Mucosa of rectum (tissue), 2 donors: ENCODE results near the gene RBBP8NL.
"Not testable (repeated sequence)": the region's sequence is repeated elsewhere in the genome, so short reads cannot be mapped to it uniquely, and the experiment has no call there.

ENCODE experiments used
- H3K27ac ChIP-seq, 2 donors: one replicate each; pipeline ENCODE4 v1.7.0; 2013; ENCODE audit warnings: inconsistent platforms in 2 of 2, low read depth in 2 of 2, low read length in 2 of 2
- H3K27me3 ChIP-seq, 2 donors: one replicate each; pipeline ENCODE4 v1.7.0; 2013; ENCODE audit warnings: low read length in 2 of 2; ENCODE audit not compliant: control insufficient read depth in 2 of 2, insufficient read depth in 2 of 2
- H3K36me3 ChIP-seq, 2 donors: one replicate each; pipeline ENCODE4 v1.7.0; 2013; ENCODE audit warnings: low read length in 2 of 2; ENCODE audit not compliant: control insufficient read depth in 2 of 2, insufficient read depth in 2 of 2
- H3K4me1 ChIP-seq, 2 donors: one replicate each; pipeline ENCODE4 v1.7.0; 2013; ENCODE audit warnings: low read length in 2 of 2, mild to moderate bottlenecking in 1 of 2; ENCODE audit not compliant: control insufficient read depth in 2 of 2, insufficient read depth in 2 of 2
- H3K4me3 ChIP-seq, 2 donors: one replicate each; pipeline ENCODE4 v1.7.0; 2013; ENCODE audit warnings: low read length in 2 of 2
- H3K9ac ChIP-seq, 2 donors: one replicate each; pipeline ENCODE4 v1.7.0; 2013; ENCODE audit warnings: low read length in 2 of 2, low read depth in 1 of 2, mild to moderate bottlenecking in 1 of 2
- H3K9me3 ChIP-seq, 2 donors: one replicate each; pipeline ENCODE4 v1.7.0; 2013; ENCODE audit warnings: low read length in 2 of 2; ENCODE audit not compliant: control insufficient read depth in 2 of 2
- donor health status: healthy.
- donor health status: Normal muscosa, but diverticular disease.

RBBP8NL gene

GRCh38 chr20:62429455-62430310 is 2.3 kb upstream of the RBBP8NL start:
- Histone ChIP-seq H3K36me3 (no peaks in the 10 kb centered on the region), H3K9ac (peak overlapping the region in 1 of 2 donors; percentile 7), H3K9me3 (no peaks in the 10 kb centered on the region), H3K27me3 (peaks cover 0 to 5% of the 10 kb centered on the region in 2 donors), H3K4me3 (no peak overlapping the region), H3K27ac (no peak overlapping the region), H3K4me1 (peaks cover 18 to 54% of the 10 kb centered on the region in 2 donors)

DNA sequence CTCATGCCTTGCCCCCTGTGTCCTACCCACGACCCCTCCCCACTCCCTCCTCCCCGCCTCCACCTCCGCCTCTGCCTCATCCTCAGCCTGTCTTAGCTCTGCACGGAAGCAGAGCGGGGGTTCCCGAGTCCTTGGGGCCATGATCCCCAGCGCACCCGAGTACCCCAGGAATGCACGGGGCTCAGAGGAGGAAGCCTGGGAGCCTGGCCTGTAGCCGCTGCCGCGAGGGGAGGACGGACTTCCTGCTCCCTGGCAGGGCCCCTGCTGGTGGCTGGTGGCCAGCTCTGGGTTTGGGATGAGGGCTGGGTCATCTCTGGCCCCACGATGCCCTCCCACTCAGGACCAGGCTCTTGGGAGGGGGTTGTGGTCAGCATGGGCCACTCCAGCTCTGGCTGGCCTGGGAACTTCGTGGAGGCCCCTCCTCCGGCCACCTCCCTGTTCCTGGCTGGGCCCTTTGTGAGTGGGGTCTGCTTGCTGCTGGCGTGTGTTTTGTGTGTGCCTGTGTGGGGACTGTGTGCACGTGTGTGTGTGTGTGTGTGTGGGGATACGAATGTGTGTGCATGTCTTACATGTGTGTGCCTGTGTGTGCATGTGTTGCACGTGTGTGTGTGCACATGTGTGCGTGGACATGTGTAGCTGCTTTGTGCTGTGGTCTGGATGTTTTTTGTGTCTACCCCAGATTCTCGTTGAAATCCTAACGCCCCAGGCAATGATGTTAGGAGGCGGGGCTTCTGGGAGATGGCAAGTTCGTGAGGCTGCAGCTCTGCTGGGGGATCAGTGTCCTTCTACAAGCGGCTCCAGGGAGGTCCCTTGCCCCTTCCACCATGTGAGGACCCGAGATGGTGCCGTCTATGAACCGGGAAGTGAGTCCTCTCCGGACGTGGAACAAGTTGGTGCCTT is 1.3 kb upstream of the RBBP8NL start:
- H3K4me1 ChIP-seq: peaks cover 18 to 47% of the 10 kb centered on the region in 2 donors
- no peak overlapping the region for H3K27ac ChIP-seq
- H3K9me3 ChIP-seq: no peaks in the 10 kb centered on the region
- no peaks in the 10 kb centered on the region for H3K36me3 ChIP-seq
- no peak overlapping the region for H3K4me3 ChIP-seq
- H3K9ac ChIP-seq: no peak overlapping the region
- H3K27me3 ChIP-seq: no peaks in the 10 kb centered on the region

- Histone ChIP-seq H3K4me3 (no peak overlapping the region), H3K27me3 (no peaks in the 10 kb centered on the region), H3K36me3 (no peaks in the 10 kb centered on the region), H3K9me3 (no peaks in the 10 kb centered on the region), H3K4me1 (peaks cover 18 to 43% of the 10 kb centered on the region in 2 donors), H3K9ac (no peak overlapping the region), H3K27ac (peak overlapping the region; percentile 58 to 71)
Observed at GRCh38 chr20:62428002-62428372, 648 bp upstream of the RBBP8NL start.

- H3K27ac ChIP-seq: peak overlapping the region; percentile 64 to 71
- peaks cover 18 to 43% of the 10 kb centered on the region in 2 donors for H3K4me1 ChIP-seq
- H3K27me3 ChIP-seq: no peaks in the 10 kb centered on the region
- H3K9ac ChIP-seq: peak overlapping the region in 1 of 2 donors; percentile 47
- H3K4me3 ChIP-seq: peak overlapping the region; percentile 26 to 48
- H3K9me3 ChIP-seq: no peaks in the 10 kb centered on the region
- no peaks in the 10 kb centered on the region for H3K36me3 ChIP-seq
Observed at GRCh38 chr20:62426699-62427131, 624 bp downstream of the RBBP8NL start.

DNA sequence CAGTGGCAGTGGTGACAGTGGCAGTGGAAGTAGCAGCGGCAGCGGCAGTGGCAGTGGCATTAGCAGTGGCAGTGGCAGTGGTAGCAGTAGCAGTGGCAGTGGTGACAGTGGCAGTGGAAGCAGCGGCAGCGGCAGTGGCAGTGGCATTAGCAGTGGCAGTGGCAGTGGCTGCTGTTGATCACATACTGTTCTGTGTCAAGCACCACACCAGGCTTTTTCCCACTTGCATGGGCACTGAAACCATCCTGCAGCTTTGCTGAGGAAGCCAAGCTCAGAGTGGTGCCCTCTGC is 1.3 kb downstream of the RBBP8NL start:
- H3K4me3 ChIP-seq, H3K9ac ChIP-seq, H3K36me3 ChIP-seq, H3K27me3 ChIP-seq, H3K27ac ChIP-seq, H3K9me3 ChIP-seq: not testable (repeated sequence)
- peaks cover 18 to 38% of the 10 kb centered on the region in 2 donors for H3K4me1 ChIP-seq

- Histone ChIP-seq H3K27ac (no peak overlapping the region), H3K36me3 (no peaks in the 10 kb centered on the region), H3K27me3 (no peaks in the 10 kb centered on the region), H3K9ac (no peak overlapping the region), H3K4me1 (peaks cover 18 to 33% of the 10 kb centered on the region in 2 donors), H3K9me3 (no peaks in the 10 kb centered on the region), H3K4me3 (no peak overlapping the region)
Observed at GRCh38 chr20:62425281-62426058, 1.9 kb downstream of the RBBP8NL start.

DNA sequence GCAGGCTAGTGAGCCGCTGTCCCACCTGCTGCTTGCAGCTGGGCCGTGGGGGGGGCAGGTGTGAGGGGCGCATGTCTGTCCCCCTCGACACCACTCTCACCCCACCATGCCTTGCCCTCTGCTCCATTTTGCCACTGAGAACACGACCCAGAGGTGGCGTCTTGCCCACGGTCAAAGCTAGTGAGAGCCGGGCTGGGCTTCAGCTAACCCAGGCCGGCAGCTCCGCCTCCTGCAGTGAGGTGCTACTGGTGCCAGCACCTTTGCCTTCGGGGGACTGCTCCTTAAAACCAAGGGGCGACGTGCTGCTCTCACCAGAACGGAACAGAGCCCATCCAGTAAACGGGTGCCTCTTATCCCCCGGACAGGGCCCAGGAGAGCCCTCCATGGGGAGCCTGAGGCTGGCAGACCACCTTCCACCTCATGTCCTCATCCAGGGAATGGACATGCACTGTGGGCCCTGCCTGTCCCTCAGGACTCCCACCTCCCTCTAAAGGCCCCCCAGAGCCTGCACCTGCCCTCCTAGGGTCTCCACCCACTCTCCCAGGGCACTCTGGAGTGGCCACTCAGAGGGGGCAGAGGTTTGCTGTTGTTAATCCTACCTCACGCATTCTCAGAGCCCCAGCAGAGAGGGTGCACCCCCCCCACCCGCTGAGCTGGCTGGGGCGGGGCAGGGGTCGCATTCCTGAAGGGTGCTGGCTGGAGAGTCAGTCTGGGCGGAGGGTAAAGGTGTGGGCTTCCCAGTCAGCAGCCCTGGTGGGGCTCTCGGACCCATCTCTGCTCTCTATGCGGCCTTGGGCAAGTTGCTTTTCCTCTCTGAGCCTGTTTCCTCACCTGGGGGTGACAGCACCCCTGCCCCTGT is 2.9 kb downstream of the RBBP8NL start:
- Histone ChIP-seq H3K4me3 (no peak overlapping the region), H3K27ac (no peak overlapping the region), H3K9me3 (no peaks in the 10 kb centered on the region), H3K4me1 (peaks cover 18 to 25% of the 10 kb centered on the region in 2 donors), H3K36me3 (no peaks in the 10 kb centered on the region), H3K27me3 (no peaks in the 10 kb centered on the region), H3K9ac (no peak overlapping the region)

GRCh38 chr20:62423326-62423706 is 4.0 kb downstream of the RBBP8NL start:
- Histone ChIP-seq H3K4me1 (peaks cover 15 to 18% of the 10 kb centered on the region in 2 donors), H3K4me3 (no peak overlapping the region), H3K27ac (no peak overlapping the region), H3K9me3 (no peaks in the 10 kb centered on the region), H3K27me3 (no peaks in the 10 kb centered on the region), H3K36me3 (no peaks in the 10 kb centered on the region), H3K9ac (no peak overlapping the region)

- peaks cover 10 to 13% of the 10 kb centered on the region in 2 donors for H3K4me1 ChIP-seq
- H3K4me3 ChIP-seq: no peak overlapping the region
- H3K27ac ChIP-seq: no peak overlapping the region
- H3K27me3 ChIP-seq: no peaks in the 10 kb centered on the region
- H3K9ac ChIP-seq: no peak overlapping the region
- no peaks in the 10 kb centered on the region for H3K9me3 ChIP-seq
- H3K36me3 ChIP-seq: no peaks in the 10 kb centered on the region
Observed at GRCh38 chr20:62422636-62423325, 4.6 kb downstream of the RBBP8NL start.
